GM12878 (cell line): ENCODE results near the gene E2F1.

Experiments used
- BCL11A ChIP-seq: IDR thresholded peaks from 2 replicates; pipeline ENCODE4 v1.6.1; 2011; ENCODE audit warnings: low read depth, low read length
- BRCA1 ChIP-seq: IDR thresholded peaks from 2 replicates; pipeline ENCODE4 v1.6.1; 2011; ENCODE audit warnings: low read depth, low read length, improper control_type of control experiment
- CEBPB ChIP-seq, 2 experiments: fragments of 150-350 bp in 1 of 2; IDR thresholded peaks; 2 replicates each; pipeline ENCODE4 v1.6.1; 2012 to 2014; ENCODE audit warnings: low read depth in 2 of 2, low read length in 2 of 2, borderline replicate concordance in 1 of 2, inconsistent platforms in 1 of 2
- CHD2 ChIP-seq: IDR thresholded peaks from 2 replicates; pipeline ENCODE4 v1.6.1; 2011; ENCODE audit warnings: low read depth, low read length, improper control_type of control experiment, borderline replicate concordance
- ETV6 ChIP-seq, 2 experiments: fragments of 450-650 bp in 1 of 2; IDR thresholded peaks in 1 of 2; conservative IDR thresholded peaks in 1 of 2; 2 replicates each; pipeline ENCODE4 v1.6.1; 2014; ENCODE audit warnings: antibody characterized with exemption in 1 of 2, borderline replicate concordance in 1 of 2, low read depth in 1 of 2, mild to moderate bottlenecking in 1 of 2, moderate library complexity in 1 of 2
- EZH2 ChIP-seq: IDR thresholded peaks from 2 replicates; pipeline ENCODE4 v1.6.1; 2012; ENCODE audit warnings: low read depth, mild to moderate bottlenecking, control low read depth, inconsistent platforms, low read length, borderline replicate concordance; ENCODE audit not compliant: control insufficient read depth
- HDAC2 ChIP-seq: fragments of 200-600 bp; sonication (generic); IDR thresholded peaks from 2 replicates; pipeline ENCODE4 v1.6.1; 2017
- PML ChIP-seq: IDR thresholded peaks from 2 replicates; pipeline ENCODE4 v1.6.1; 2012; ENCODE audit warnings: low read length, inconsistent platforms
- POLR2A ChIP-seq: IDR thresholded peaks from 2 replicates; pipeline ENCODE4 v1.6.1; 2011; ENCODE audit warnings: low read depth, mild to moderate bottlenecking, low read length
- RAD21 ChIP-seq: IDR thresholded peaks from 2 replicates; pipeline ENCODE4 v1.6.1; 2011; ENCODE audit warnings: mild to moderate bottlenecking, low read depth, low read length, moderate library complexity; ENCODE audit not compliant: insufficient read depth
- TF ChIP-seq, protein P1 (sequence below): fragments of 450-650 bp; IDR thresholded peaks from 2 replicates; pipeline ENCODE4 v1.6.1; 2017; ENCODE audit warnings: antibody characterized with exemption, mild to moderate bottlenecking, moderate library complexity
- TF ChIP-seq, protein P2 (sequence below), 3 experiments: IDR thresholded peaks in 2 of 3; conservative IDR thresholded peaks in 1 of 3; 2 replicates each; pipeline ENCODE4 v1.5.1; 2011; ENCODE audit warnings: low read depth in 3 of 3, low read length in 3 of 3, mild to moderate bottlenecking in 3 of 3, control low read depth in 2 of 3, moderate library complexity in 2 of 3, inconsistent platforms in 1 of 3, mixed read lengths in 1 of 3; ENCODE audit not compliant: control insufficient read depth in 2 of 3, insufficient read depth in 1 of 3; ENCODE audit errors: extremely low read depth in 1 of 3

DNA sequence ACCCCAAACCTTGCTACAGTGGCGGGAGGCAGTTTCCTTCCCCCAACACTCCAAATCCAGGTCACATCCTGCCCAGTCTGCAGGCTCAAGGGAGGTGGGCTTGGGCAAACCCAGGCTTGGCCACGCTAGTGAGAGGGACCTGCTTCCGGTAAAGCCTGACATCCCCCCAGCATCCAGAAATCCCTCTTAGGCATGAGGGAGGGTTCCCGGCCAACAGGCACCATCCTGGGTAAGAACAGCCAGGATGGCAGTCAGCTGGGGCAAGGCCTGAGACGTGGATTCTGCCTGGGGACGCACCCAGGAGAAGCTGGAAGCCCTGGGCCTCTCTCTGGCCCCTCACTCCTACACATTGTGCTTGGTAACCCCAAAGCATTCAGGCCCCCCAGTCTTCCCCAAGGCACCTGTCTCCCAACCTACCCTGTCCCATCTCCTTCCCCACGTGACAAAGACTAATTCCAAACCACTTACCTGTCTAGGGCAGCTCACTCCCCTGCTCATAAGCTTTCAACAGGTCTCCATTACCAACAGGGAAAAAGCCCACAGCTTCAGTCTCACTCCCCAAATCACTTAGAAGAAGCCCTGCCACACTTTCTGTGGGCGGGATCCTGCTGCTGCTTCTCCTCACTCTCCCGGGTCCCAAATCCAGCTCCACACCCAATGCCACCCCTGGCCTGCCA, 22.0 kb downstream of the E2F1 start:
- TF ChIP-seq BRCA1 (no peak), EZH2 (no peak), CHD2 (no peak), BCL11A (no peak), PML (no peak), HDAC2 (no peak), ETV6 (conservative IDR thresholded peaks at IDR 0.05 in 1 of 2, IDR thresholded peaks at IDR 0.05 in 1 of 2; ENCODE audit: borderline replicate concordance in 1 of 2, low read depth in 1 of 2) (no peak), RAD21 (no peak), POLR2A (no peak), CEBPB (IDR thresholded peaks at IDR 0.05; ENCODE audit: borderline replicate concordance in 1 of 2, low read depth in 2 of 2, low read length in 2 of 2) (no peak)
- TF ChIP-seq, protein P1, sequence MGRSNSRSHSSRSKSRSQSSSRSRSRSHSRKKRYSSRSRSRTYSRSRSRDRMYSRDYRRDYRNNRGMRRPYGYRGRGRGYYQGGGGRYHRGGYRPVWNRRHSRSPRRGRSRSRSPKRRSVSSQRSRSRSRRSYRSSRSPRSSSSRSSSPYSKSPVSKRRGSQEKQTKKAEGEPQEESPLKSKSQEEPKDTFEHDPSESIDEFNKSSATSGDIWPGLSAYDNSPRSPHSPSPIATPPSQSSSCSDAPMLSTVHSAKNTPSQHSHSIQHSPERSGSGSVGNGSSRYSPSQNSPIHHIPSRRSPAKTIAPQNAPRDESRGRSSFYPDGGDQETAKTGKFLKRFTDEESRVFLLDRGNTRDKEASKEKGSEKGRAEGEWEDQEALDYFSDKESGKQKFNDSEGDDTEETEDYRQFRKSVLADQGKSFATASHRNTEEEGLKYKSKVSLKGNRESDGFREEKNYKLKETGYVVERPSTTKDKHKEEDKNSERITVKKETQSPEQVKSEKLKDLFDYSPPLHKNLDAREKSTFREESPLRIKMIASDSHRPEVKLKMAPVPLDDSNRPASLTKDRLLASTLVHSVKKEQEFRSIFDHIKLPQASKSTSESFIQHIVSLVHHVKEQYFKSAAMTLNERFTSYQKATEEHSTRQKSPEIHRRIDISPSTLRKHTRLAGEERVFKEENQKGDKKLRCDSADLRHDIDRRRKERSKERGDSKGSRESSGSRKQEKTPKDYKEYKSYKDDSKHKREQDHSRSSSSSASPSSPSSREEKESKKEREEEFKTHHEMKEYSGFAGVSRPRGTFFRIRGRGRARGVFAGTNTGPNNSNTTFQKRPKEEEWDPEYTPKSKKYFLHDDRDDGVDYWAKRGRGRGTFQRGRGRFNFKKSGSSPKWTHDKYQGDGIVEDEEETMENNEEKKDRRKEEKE, result no peak
- TF ChIP-seq, protein P2, sequence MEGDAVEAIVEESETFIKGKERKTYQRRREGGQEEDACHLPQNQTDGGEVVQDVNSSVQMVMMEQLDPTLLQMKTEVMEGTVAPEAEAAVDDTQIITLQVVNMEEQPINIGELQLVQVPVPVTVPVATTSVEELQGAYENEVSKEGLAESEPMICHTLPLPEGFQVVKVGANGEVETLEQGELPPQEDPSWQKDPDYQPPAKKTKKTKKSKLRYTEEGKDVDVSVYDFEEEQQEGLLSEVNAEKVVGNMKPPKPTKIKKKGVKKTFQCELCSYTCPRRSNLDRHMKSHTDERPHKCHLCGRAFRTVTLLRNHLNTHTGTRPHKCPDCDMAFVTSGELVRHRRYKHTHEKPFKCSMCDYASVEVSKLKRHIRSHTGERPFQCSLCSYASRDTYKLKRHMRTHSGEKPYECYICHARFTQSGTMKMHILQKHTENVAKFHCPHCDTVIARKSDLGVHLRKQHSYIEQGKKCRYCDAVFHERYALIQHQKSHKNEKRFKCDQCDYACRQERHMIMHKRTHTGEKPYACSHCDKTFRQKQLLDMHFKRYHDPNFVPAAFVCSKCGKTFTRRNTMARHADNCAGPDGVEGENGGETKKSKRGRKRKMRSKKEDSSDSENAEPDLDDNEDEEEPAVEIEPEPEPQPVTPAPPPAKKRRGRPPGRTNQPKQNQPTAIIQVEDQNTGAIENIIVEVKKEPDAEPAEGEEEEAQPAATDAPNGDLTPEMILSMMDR (IDR thresholded peaks at IDR 0.05 in 2 of 3, conservative IDR thresholded peaks at IDR 0.05 in 1 of 3; ENCODE audit: control insufficient read depth in 2 of 3, extremely low read depth in 1 of 3, insufficient read depth in 1 of 3, low read depth in 3 of 3, low read length in 3 of 3), result no peak
